ENCODE measurements around the gene CCDC174.

GRCh38 chr3:14633417-14633816, 18.1 kb upstream of the CCDC174 start:
- no peak for TF ChIP-seq POLR2A (IDR thresholded peaks at IDR 0.05)
- TF ChIP-seq CTCF (IDR thresholded peaks at IDR 0.05): no peak
- TF ChIP-seq POLR2AphosphoS5 (IDR thresholded peaks at IDR 0.05): no peak
